ENCODE data around the gene KLHL18. TPM values are rescaled to one million over a fixed set of nuclear protein-coding genes. Genes with fewer than 3 reads are reported as not detected.

The KLHL18 gene
- polyA plus RNA-seq, 1 donor from 2014 or later = 37.0 TPM

- H3K4me3 ChIP-seq (ENCODE audit: low read length) = no peak overlapping the region
- no peaks in the 10 kb centered on the region for H3F3A ChIP-seq (ENCODE audit: insufficient read depth, low read length, poor library complexity, severe bottlenecking)
- H3K27me3 ChIP-seq (ENCODE audit: insufficient read depth, low read depth, low read length) = no peaks in the 10 kb centered on the region
- no peaks in the 10 kb centered on the region for H3K9me3 ChIP-seq (ENCODE audit: low read length)
- H3K4me2 ChIP-seq (ENCODE audit: low read length) = no peak overlapping the region
- H3K9ac ChIP-seq (ENCODE audit: low read length) = no peak overlapping the region
- no peaks in the 10 kb centered on the region for H4K20me1 ChIP-seq (ENCODE audit: insufficient read depth)
- H3K9me2 ChIP-seq (ENCODE audit: insufficient read depth, low read length) = no peaks in the 10 kb centered on the region
- H3K79me2 ChIP-seq (replicated peaks; ENCODE audit: insufficient read depth, low read length) = no peaks in the 10 kb centered on the region
- no peaks in the 10 kb centered on the region for H3K36me3 ChIP-seq (ENCODE audit: insufficient read depth, low read length)
- no peak overlapping the region for H3K27ac ChIP-seq (ENCODE audit: low read length)
- H2AFZ ChIP-seq (ENCODE audit: low read depth, low read length) = no peak overlapping the region
- no peak for TF ChIP-seq EZH2 (IDR thresholded peaks at IDR 0.05; ENCODE audit: borderline replicate concordance, insufficient read depth, low read length, poor library complexity, severe bottlenecking)
- TF ChIP-seq EP300 (conservative IDR thresholded peaks at IDR 0.05; ENCODE audit: poor library complexity, severe bottlenecking) = no peak
- no peak for TF ChIP-seq CTCF (IDR thresholded peaks at IDR 0.05; ENCODE audit: poor library complexity, severe bottlenecking)
- no peak for TF ChIP-seq REST (IDR thresholded peaks at IDR 0.05; ENCODE audit: borderline replicate concordance)
- no peak for TF ChIP-seq RAD21 (conservative IDR thresholded peaks at IDR 0.05)
- TF ChIP-seq SMC3 (conservative IDR thresholded peaks at IDR 0.05; ENCODE audit: poor library complexity) = no peak
- TF ChIP-seq MXI1 (conservative IDR thresholded peaks at IDR 0.05; ENCODE audit: poor library complexity, severe bottlenecking) = no peak
- no peak for TF ChIP-seq POLR2AphosphoS5 (IDR thresholded peaks at IDR 0.05)
- TF ChIP-seq TAF1 (IDR thresholded peaks at IDR 0.05; ENCODE audit: low read depth) = no peak
Measured at GRCh38 chr3:47265008-47265407, 17.7 kb upstream of the KLHL18 start.

GRCh38 chr3:47265725-47266428 lies 16.9 kb upstream of the KLHL18 start:
- H3K36me3 ChIP-seq (ENCODE audit: insufficient read depth, low read length) = no peaks in the 10 kb centered on the region
- no peak overlapping the region for H2AFZ ChIP-seq (ENCODE audit: low read depth, low read length)
- TF ChIP-seq MXI1 (conservative IDR thresholded peaks at IDR 0.05; ENCODE audit: poor library complexity, severe bottlenecking) (no peak), REST (IDR thresholded peaks at IDR 0.05; ENCODE audit: borderline replicate concordance) (no peak), CTCF (IDR thresholded peaks at IDR 0.05; ENCODE audit: poor library complexity, severe bottlenecking) (no peak), TAF1 (IDR thresholded peaks at IDR 0.05; ENCODE audit: low read depth) (no peak)
- no peaks in the 10 kb centered on the region for H3F3A ChIP-seq (ENCODE audit: insufficient read depth, low read length, poor library complexity, severe bottlenecking)
- no peaks in the 10 kb centered on the region for H3K9me2 ChIP-seq (ENCODE audit: insufficient read depth, low read length)
- no peaks in the 10 kb centered on the region for H3K9me3 ChIP-seq (ENCODE audit: low read length)
- H4K20me1 ChIP-seq (ENCODE audit: insufficient read depth) = no peaks in the 10 kb centered on the region
- no peaks in the 10 kb centered on the region for H3K79me2 ChIP-seq (replicated peaks; ENCODE audit: insufficient read depth, low read length)
- H3K9ac ChIP-seq (ENCODE audit: low read length) = no peak overlapping the region
- H3K27ac ChIP-seq (ENCODE audit: low read length) = no peak overlapping the region
- no peak overlapping the region for H3K4me2 ChIP-seq (ENCODE audit: low read length)
- H3K4me3 ChIP-seq (ENCODE audit: low read length) = no peak overlapping the region
- H3K27me3 ChIP-seq (ENCODE audit: insufficient read depth, low read depth, low read length) = no peaks in the 10 kb centered on the region
